B cell (primary cell): Measurements from ENCODE around the gene EPB41.

ENCODE experiments used
- CTCF ChIP-seq: fragments of 200-600 bp; IDR thresholded peaks from one replicate; pipeline ENCODE4 v1.8.0; 2022; ENCODE audit warnings: antibody characterized with exemption, mild to moderate bottlenecking
- EZH2 ChIP-seq: IDR thresholded peaks from 2 replicates; pipeline ENCODE4 v1.6.1; 2012; ENCODE audit warnings: borderline replicate concordance, low read depth, mild to moderate bottlenecking, moderate library complexity, low read length; ENCODE audit not compliant: insufficient read depth, poor library complexity, severe bottlenecking

- TF ChIP-seq CTCF = no peak
- TF ChIP-seq EZH2 = no peak
Observed at GRCh38 chr1:28982198-28982597, 67.8 kb downstream of the EPB41 start.
